ENCODE measurements around the gene TRIM50.
"Not testable (repeated sequence)": the region's sequence is repeated elsewhere in the genome, so short reads cannot be mapped to it uniquely, and the experiment has no call there.

Gene TRIM50

DNA sequence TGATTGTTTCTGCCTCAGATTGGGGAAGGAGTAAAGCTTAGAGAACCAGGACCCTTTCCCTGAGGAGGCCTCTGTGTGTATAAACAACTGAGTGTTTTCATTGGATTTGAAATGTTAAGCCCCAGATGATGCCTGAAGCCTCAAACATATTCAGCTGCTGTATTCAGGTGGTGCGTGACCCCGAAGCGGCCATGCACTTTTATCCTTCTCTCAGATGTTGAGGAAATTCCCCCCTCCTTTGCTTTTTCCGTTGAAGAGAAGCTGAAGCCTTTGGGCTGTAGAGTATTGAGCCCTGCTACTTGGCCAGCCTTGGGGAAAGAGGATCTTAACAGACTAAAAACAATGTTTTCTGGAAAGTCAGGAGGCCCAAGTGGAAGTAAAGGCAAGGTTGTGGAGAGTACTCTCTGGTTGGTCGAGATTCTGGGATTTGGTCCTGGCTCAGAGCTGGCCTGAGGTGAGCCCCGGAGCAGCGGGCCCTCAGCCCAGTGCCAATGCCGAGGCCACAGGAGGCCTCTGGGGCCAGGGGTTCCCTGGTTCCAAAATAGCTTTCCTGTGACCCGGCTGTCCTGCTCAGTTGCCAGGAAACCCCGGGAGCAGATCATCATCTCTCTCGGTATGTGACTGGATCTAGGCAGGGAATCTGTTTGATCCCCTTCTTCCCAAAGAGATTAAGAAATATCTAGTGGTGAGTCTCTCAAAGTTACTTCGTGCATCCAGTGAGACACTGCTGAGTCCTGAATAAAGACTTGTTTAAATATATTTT lies 22.6 kb upstream of the TRIM50 start:
- DNase-seq (ENCODE audit: low read depth in 2 of 2): no peak

DNA sequence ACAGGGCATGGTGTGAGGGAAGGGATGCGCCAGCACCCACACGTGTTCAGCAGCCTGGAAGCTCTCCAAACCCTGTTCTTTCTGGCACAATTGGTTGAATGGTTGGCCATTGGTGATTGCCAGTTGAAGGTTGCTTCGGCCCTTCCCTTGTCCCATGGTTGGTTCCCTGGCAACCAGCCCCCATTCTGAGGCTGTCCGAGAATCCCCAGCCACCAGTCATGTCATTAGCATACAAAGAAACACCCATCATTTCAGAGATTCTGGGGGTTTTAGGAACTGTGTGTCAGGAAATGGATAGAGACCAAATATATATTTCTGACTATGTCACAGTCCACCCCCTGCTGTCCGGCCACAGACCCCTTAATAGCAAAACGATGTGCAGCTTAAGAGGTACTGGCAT lies 21.9 kb upstream of the TRIM50 start:
- no peak for DNase-seq (ENCODE audit: low read depth in 2 of 2)

DNA sequence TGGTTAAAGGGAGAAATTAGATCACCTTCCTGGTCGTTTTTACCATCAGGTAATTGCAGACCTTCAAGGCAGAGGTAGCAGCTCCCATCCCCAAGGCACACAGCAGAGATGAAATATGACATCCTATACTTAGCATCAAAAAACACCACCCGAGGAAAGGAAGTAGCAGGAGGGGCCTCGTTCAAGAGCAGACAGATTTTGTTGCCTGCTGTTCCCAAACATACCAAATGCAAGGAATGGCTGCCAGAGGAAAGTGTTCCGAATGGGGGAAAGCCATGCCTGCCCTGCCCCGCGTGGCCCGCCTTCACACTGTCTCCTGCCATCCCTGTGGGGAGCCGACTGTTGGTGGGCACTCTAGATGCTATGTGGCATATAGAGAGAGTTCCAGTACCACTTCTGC lies 18.1 kb upstream of the TRIM50 start:
- DNase-seq (ENCODE audit: low read depth in 2 of 2): no peak

DNA sequence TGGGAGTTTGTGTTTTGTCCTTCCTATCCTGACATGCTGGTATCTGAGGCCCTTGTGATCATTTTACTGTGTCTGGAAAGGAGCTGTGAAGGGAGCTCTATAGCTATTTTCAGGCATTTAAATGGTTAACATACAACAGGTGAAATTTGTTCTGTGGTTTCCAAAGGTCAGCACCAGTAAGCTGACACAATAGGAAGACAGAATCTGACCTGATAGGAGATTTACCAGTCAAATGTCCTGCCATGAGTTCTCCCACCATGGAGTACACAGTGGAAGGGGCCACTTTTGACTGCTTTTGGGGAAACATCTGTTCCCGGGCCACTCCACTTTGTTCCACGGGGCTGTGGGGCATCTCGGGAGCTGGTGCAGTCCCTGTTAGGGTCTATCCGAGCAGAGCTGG lies 17.7 kb upstream of the TRIM50 start:
- no peak for DNase-seq (ENCODE audit: low read depth in 2 of 2)

GRCh38 chr7:73343671-73344380 lies 15.9 kb upstream of the TRIM50 start:
- DNase-seq (ENCODE audit: low read depth in 2 of 2): no peak

DNA sequence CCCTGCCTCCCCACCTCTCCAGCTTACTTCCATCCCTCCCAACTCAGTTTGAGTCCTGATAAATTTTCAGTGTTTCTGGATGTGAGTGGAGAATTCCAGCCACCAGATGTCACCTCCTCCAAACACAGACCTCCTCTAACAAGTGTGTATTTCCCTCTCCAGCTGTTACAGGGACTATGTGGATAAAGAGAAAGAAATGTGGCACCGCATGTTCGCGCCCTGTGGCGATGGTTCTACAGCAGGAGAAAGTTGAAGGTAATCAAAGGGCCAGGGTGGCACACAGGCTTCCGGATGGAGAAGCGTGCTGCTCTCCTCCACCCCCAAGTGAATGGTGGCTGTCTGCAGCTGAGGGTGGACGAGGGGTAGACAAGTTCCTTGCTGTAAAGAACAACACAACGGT lies 14.8 kb upstream of the TRIM50 start:
- no peak for DNase-seq (ENCODE audit: low read depth in 2 of 2)

GRCh38 chr7:73341877-73342276 lies 14.0 kb upstream of the TRIM50 start:
- DNase-seq (ENCODE audit: low read depth in 2 of 2): no peak

DNA sequence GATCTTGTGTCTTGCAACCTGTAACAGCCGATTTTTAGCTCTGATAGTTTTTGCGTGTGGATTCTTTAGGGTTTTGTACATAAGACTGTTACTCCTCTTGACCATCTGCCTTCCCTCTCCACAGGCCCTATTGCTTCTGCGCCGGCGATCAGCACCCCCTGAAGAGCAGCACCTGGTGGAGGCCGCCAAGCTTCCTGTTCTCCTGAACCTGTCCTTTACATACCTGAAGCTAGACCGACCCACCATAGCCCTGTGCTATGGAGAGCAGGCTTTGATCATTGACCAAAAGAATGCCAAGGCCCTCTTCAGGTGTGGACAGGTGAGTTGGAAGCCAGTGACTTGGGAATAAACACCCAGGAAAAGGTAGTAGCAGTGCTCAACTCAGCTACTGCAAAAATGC lies 12.6 kb upstream of the TRIM50 start:
- DNase-seq (ENCODE audit: low read depth in 2 of 2): no peak

DNA sequence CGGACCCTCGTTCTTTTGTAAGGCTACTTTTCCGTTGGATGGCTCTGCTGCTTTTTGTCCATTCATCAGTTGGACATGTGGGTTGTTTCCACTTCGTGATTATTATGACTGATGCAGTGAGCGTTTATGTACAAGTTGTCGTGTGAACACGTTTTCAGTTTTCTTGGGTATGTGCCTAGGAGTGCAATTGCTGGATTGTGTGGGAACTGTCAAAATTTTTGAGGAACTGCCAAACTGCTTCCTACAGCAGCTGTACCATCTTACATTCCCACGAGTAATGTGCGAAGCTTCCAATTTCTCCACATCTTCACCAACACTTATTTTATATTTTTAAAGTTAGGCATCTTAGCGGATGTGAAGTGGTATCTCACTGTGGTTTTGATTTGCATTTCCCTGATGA lies 10.4 kb upstream of the TRIM50 start:
- DNase-seq (ENCODE audit: low read depth in 2 of 2): no peak

GRCh38 chr7:73332447-73332846 lies 4.6 kb upstream of the TRIM50 start:
- DNase-seq (ENCODE audit: low read depth in 2 of 2): no peak

DNA sequence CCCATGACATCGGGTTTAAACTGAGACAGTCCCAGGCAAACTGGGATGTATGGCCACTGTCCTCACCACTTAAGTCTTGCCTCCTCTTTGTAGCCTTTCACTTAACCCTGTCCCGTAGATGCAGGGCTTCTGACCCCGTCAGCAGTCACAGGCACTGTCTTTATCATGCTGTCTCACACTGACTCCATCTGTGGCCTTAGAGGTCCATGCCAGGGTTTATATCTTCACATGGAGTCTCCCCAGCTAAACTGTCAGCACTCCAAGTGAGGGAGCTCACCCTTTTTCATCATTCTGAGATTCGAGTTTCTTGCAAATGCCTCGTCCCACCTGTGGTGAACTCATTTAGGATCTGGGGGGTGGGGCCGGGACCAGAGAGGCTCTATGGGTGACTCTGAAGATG lies 2.9 kb upstream of the TRIM50 start:
- no peak for DNase-seq (ENCODE audit: low read depth in 2 of 2)

DNA sequence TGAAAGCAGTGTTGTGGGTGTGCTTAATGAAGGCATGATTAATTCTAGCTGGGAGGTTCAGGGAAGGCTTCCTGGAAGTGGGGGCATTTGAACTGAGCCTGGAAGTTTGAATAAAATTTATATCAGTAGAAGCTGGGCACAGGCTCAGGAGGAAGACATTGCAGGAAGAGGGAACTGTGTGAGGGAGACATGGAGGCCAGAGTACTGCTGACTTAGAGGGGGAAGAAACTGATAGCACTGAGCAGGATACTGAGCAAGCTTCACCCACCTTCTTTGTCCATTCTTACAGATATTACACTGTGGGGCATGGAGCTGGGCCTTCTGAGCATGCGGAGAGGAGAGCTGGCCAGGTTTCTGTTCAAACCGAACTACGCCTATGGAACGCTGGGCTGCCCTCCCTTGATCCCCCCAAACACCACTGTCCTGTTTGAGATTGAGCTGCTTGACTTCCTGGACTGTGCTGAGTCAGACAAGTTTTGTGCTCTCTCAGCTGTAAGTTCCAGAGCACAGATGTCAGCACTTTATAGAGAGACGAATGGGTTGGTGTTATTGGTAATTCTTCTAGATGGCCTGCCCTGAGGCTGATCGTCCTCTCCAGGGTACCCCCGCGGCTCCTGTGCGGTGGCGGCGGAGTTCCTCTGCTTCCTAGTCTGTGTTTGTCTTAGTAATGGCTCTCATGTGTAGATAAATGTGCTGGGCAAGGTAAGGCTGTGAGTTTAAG lies 2.1 kb upstream of the TRIM50 start:
- DNase-seq (ENCODE audit: low read depth in 2 of 2): no peak

GRCh38 chr7:73328696-73329095 lies 814 bp upstream of the TRIM50 start:
- DNase-seq (ENCODE audit: low read depth in 2 of 2): no peak

DNA sequence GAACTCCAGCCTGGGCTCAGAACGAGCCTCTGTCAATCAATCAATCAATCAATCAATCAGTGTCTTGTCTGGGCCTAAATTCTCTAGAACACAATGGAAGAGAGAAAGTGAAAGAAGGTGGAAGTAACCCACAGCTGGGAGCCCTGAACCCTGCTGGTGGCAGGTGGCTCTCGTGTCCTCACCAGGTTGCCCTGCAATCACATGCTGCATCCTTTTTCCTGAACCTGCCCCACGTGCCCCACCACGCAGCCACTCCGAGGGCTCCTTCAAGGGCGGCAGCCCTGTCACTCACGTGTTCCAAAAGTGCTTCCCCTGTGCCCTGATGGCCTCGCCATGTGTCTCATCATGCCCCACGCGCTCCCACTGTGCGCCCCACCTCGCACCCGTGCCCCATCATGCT lies 433 bp downstream of the TRIM50 start:
- not testable (repeated sequence) for DNase-seq (ENCODE audit: low read depth in 2 of 2)

DNA sequence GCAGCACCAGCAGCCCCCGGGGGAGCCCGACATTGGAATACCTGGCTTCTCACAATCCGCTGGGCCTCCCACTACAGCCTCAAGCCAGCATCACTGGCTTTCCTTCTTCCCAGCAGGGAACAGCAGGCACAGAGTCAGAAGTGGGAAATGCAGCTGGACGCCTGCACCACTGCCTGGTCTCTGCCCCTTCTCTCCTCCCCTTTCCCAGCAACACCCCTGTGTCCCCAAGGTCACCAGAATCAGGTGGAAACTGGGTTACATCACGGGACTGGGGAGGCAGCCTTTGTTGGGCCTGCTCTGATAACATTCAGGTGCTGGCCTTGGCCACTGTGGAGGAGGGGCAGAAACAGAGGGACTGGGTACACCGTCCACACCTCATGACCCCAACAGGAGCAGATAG lies 2.5 kb downstream of the TRIM50 start:
- DNase-seq (ENCODE audit: low read depth in 2 of 2): not testable (repeated sequence)

DNA sequence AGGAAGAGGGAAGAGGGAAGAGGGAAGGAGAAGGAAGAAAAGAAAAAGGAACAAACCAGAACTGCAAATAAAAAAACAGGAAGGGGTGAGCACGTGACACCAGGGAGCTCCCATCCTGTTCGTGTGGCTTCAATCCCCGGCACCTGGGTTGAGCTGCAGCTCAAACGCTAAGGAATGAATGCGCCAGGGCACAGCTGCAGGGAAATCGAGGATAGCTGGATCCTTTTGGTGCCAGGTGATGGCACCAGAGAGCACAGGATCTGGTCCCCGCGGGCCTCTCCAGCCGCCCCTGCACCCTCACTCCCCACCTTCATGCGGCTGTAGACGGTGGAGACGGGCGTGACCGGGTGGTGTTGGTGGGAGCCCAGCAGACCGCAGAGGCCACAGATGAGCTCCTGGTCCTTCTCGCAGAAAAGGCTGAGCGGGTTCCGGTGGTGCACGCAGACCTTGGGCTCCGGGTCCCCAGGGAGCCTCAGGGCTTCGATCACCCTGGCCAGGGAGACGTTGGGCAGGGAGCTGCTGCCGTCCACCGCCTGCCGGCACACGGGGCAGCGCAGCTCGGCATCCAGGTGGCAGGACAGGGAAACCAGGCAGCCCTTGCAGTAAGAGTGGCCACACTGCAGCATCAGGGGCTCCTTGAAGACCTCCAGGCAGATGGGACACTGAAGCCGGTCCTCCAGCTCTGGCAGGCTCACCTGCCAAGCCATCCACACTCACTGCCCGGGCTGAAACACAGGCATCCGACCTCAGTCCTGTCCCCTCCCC lies 3.6 kb downstream of the TRIM50 start:
- DNase-seq (ENCODE audit: low read depth in 2 of 2): peak; percentile 19 to 26

DNA sequence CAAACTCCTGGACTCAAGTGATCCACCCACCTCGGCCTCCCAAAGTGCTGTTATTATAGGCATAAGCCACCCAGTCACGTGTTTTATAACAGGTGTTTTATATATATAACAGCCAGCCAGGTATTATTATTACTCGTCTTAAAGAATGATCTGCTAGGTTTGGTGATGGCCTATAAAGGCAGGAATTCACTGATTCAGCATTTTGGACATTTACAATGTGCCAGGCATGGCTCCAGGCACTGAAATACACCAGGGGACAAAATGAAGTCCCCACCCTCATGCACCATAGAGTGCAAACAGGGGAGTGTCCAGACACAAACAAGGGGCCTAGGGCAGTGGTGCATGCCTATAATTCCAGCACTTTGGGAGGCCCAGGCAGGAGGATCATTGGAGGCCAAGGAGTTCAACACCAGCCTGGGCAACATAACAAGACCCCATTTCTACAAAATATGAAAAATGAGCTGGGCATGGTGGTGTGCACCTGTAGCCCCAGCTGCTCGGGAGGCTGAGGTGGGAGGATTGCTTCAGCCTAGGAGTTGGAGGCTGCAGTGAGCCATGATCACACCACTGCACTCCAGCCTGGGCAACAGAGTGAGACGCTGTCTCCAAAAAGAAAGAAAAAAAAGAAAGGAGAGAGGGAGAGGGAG lies 4.3 kb downstream of the TRIM50 start:
- DNase-seq (ENCODE audit: low read depth in 2 of 2): not testable (repeated sequence)

GRCh38 chr7:73320009-73320408 lies 7.9 kb downstream of the TRIM50 start:
- DNase-seq (ENCODE audit: low read depth in 2 of 2): not testable (repeated sequence)

- not testable (repeated sequence) for DNase-seq (ENCODE audit: low read depth in 2 of 2)
Measured at GRCh38 chr7:73319541-73319940, 8.3 kb downstream of the TRIM50 start.

GRCh38 chr7:73318656-73319204 lies 9.2 kb downstream of the TRIM50 start:
- not testable (repeated sequence) for DNase-seq (ENCODE audit: low read depth in 2 of 2)

DNA sequence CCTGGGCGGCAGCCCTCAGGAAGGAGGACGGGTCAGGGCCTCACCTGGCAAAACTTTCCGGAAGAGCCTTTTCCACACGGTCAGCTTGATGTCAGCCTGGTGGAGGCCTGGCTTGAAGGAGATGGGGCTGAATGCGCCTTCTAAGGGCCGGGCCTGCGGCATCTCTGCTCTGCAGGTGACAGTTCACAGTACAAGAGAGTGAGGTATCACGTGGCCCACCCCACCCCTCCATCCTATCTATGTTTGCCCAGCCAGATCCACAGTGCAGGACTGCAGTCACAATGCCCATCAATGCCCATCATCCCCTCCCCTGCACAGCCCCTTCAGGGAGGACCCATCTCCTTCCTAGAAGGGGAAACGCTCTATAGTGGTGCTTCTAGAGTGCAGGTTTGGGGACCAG lies 11.4 kb downstream of the TRIM50 start:
- DNase-seq (ENCODE audit: low read depth in 2 of 2): no peak

Data from stimulated activated CD8-positive, alpha-beta memory T cell treated with anti-CD3 and anti-CD28 coated beads, Interleukin-2, amount 100 ng/mL, for 48 hours (primary cell).